GM12892 (cell line): Measurements from ENCODE around the gene POLR3H.

Experiments
- POLR2A ChIP-seq: IDR thresholded peaks from 2 replicates; pipeline ENCODE4 v1.6.1; 2011; ENCODE audit warnings: low read depth, low read length, control low read depth
- POLR2AphosphoS5 ChIP-seq: IDR thresholded peaks from 2 replicates; pipeline ENCODE4 v1.6.1; 2011; ENCODE audit warnings: low read depth, low read length, control low read depth

DNA sequence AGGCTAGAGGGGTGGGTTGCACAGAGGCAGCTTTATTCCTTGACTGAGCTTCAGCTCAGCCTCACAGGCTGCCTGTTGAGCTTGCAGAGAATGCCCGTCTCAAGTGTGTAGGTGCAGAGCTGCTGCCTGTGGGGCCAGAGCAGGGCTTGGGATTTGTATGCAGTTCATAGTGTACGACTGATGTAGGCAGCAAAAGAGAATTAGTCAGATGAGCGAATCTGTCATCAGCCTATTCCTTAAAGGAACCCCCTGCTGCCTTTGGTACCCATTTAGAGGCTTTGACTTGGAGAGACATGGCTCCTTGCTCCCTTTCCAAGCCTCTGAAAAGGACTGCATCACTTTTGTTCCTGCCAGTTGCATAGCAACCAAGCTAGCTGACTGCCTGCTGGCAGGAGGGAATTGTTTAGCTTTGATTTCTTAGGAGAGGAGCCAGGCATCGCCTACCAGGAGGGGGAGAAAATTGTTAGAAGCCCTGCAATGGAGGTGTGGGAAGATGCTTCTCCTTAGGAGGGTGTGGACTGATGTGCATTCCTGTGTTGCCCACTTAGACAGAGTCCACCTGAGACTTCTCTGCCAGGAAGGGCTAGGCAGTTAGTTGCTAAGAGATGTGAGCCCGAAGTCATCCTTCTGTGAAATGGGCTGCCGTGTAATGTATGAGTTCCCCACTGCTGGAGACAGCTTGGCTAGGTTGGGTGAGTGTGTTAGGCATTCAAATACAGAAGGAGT, 64.4 kb downstream of the POLR3H start:
- TF ChIP-seq POLR2A = no peak
- TF ChIP-seq POLR2AphosphoS5 = no peak
